Pancreas (tissue), 10 donors: ENCODE measurements around the gene GSAP. TPM values are rescaled to one million over a fixed set of nuclear protein-coding genes. Genes with fewer than 3 reads are reported as not detected.
A peak's percentile ranks its signal among the peaks of the same experiment; 100 is the strongest.

Experiments used
- ATAC-seq, 4 donors: fragments of 200-7000 bp; cut with Tn5 transposase; one replicate each; pipeline versions ENCODE4 v1.8.0 to v1.9.1; 2020; ENCODE audit warnings: mild to moderate bottlenecking in 4 of 4, moderate library complexity in 4 of 4
- DNase-seq, 6 donors: peaks; one replicate each; pipeline ENCODE4 v3.0.0-alpha.2; 2020
- FAIRE-seq: peaks from 2 replicates; lab custom pipeline; 2012; peaks lifted over from hg19 to GRCh38; lab: Jason Lieb, UNC
- H3K27ac ChIP-seq, 4 donors: fragments of 200-600 bp; sonication (generic); 1 replicate in 3 of 4; 2 replicates in 1 of 4; pipeline versions ENCODE4 v1.5.0 to v1.8.0; 2020
- H3K27me3 ChIP-seq, 4 donors: fragments of 200-600 bp; one replicate each; pipeline ENCODE4 v1.8.0; 2021
- H3K36me3 ChIP-seq, 3 donors: fragments of 200-600 bp; sonication (generic) in 1 of 3; one replicate each; pipeline versions ENCODE4 v1.5.0 to v1.8.0; 2020 to 2021
- H3K4me1 ChIP-seq, 3 donors: fragments of 200-600 bp; one replicate each; pipeline ENCODE4 v1.8.0; 2021
- H3K4me3 ChIP-seq, 4 donors: fragments of 200-600 bp; sonication (generic) in 2 of 4; one replicate each; pipeline versions ENCODE4 v1.5.0 to v1.8.0; 2020 to 2021
- H3K9me3 ChIP-seq, 4 donors: fragments of 200-600 bp; one replicate each; pipeline ENCODE4 v1.8.0; 2021
- WGBS, 2 donors: extraction: QIAGEN DNeasy Blood & Tissue Kit; methylation state at CpG; one replicate each; pipeline ENCODE4 v1.1.7; 2013; 5-methylcytosine and 5-hydroxymethylcytosine counted together
- intact Hi-C, 3 donors: fragments of 100-400 bp; cut with DNase I; formaldehyde crosslinking; loops; one replicate each; pipeline versions ENCODE4 v1.11.1 to v1.14.2; 2022
- polyA plus RNA-seq, 2 donors: library from polyadenylated mRNA; stranded (reverse); fragments of 200-250 nt; gene quantifications; one replicate each; pipeline ENCODE4 v1.2.3, GENCODE V29; 2013
- total RNA-seq, 6 donors: library from RNA; stranded (reverse); fragmentation: NEBNext Ultra II Directional in 4 of 6; extraction: Animal tissue kit (Norgen Biotek cat#: 25700) in 4 of 6; gene quantifications; one replicate each; pipeline versions ENCODE4 v1.2.1 to v1.2.4, GENCODE V29; 2021 to 2023
- TF ChIP-seq, protein P1 (sequence below), 4 donors: fragments of 200-600 bp; sonication (generic) in 3 of 4; IDR thresholded peaks; one replicate each; pipeline versions ENCODE4 v1.5.0 to v1.8.0; 2021; ENCODE audit warnings: antibody characterized with exemption in 4 of 4
- donor health status: healthy with polysubstance abuse.
- donor health status: DM: no; HTN: no; CAD: no; lungs with moderate emphysema.
- donor health status: DM: no; HTN: no; CAD: no.
- donor health status: control.
- donor health status: control.
- donor health status: Bipolar disorder and iron deficiency.
- donor health status: DM: yes; HTN: yes; CAD: no.
- donor health status: DM: no; HTN: no; CAD: no.
- donor health status: DM: no; HTN: no; CAD: no.
- donor health status: DM: yes; HTN: yes; CAD: no.

GSAP gene
- total and polyA plus RNA-seq, 8 donors, result 5.3 to 22.7 (median 8.7) TPM

- ATAC-seq, result no peak
- no peak for FAIRE-seq
These were observed 22.9 kb downstream of the GSAP start for GRCh38 chr7:77393261-77393660.

GRCh38 chr7:77391230-77391629 lies 24.9 kb downstream of the GSAP start:
- H3K27ac ChIP-seq, result no peak overlapping the region
- no peak for FAIRE-seq

More at GRCh38 chr7:77393261-77393660, 22.9 kb downstream of the GSAP start:
- intact Hi-C loops, result no loop called here
- DNase-seq, result no peak
- Histone ChIP-seq H3K27me3 (no peaks in the 10 kb centered on the region), H3K4me1 (no peaks in the 10 kb centered on the region), H3K27ac (no peak overlapping the region), H3K36me3 (no peaks in the 10 kb centered on the region), H3K4me3 (no peak overlapping the region), H3K9me3 (no peaks in the 10 kb centered on the region)
- TF ChIP-seq, protein P1, sequence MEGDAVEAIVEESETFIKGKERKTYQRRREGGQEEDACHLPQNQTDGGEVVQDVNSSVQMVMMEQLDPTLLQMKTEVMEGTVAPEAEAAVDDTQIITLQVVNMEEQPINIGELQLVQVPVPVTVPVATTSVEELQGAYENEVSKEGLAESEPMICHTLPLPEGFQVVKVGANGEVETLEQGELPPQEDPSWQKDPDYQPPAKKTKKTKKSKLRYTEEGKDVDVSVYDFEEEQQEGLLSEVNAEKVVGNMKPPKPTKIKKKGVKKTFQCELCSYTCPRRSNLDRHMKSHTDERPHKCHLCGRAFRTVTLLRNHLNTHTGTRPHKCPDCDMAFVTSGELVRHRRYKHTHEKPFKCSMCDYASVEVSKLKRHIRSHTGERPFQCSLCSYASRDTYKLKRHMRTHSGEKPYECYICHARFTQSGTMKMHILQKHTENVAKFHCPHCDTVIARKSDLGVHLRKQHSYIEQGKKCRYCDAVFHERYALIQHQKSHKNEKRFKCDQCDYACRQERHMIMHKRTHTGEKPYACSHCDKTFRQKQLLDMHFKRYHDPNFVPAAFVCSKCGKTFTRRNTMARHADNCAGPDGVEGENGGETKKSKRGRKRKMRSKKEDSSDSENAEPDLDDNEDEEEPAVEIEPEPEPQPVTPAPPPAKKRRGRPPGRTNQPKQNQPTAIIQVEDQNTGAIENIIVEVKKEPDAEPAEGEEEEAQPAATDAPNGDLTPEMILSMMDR (IDR thresholded peaks at IDR 0.05), result no peak
- 91 to 92% methylated on average over 5 of the region's 5 CpGs for WGBS, 2 donors

DNA sequence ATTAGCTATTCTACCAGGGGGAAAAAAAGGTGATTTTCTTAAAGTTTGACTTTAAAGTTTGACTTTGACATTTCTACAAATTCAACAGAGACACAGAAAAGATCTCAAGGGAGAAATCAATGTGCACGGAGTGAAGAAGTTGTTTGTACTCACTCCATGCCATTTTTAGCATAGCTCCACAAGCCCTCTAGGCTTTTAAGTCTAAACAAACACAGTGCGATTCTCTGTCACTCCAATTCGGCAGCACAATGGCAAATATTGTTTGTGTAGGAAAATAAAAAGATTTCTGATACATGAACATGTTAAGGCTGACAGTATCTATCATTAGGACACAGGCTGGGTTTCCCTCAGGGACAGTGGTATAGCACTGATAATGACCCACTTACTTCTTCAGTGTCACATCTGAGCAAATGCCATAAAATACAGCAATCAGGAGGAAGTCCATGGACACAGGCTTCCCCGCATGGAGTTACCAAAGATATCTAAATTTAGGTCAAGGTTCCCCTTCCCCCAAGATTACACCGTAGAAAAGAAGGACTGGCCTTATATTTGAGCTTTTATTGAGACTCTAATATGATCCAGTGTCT lies 28.0 kb downstream of the GSAP start:
- WGBS, 2 donors, result 55 to 59% methylated on average over 5 of the region's 5 CpGs
- intact Hi-C loops, result no loop called here
- no peak for DNase-seq
- Histone ChIP-seq H3K36me3 (peaks cover 0 to 11% (median 0%) of the 10 kb centered on the region in 3 donors), H3K4me3 (no peak overlapping the region), H3K9me3 (no peaks in the 10 kb centered on the region), H3K4me1 (no peaks in the 10 kb centered on the region), H3K27ac (no peak overlapping the region), H3K27me3 (no peaks in the 10 kb centered on the region)
- FAIRE-seq, result no peak
- TF ChIP-seq, protein P1 (IDR thresholded peaks at IDR 0.05), result no peak
- no peak for ATAC-seq

More at GRCh38 chr7:77391230-77391629, 24.9 kb downstream of the GSAP start:
- TF ChIP-seq, protein P1 (IDR thresholded peaks at IDR 0.05), result no peak
- Histone ChIP-seq H3K4me3 (no peak overlapping the region), H3K4me1 (no peaks in the 10 kb centered on the region), H3K36me3 (peaks cover 0 to 10% (median 0%) of the 10 kb centered on the region in 3 donors), H3K9me3 (no peaks in the 10 kb centered on the region), H3K27me3 (no peaks in the 10 kb centered on the region)
- WGBS, 2 donors, result 82 to 91% methylated on average over 2 of the region's 2 CpGs
- DNase-seq, result no peak
- peak in 2 of 4 donors; percentile 12 to 42 for ATAC-seq
- intact Hi-C loops, result no loop called here

- no peaks in the 10 kb centered on the region for H3K27me3 ChIP-seq
- intact Hi-C loops, result no loop called here
- DNase-seq (no peak), ATAC-seq (no peak), FAIRE-seq (peak; percentile 53)
- TF ChIP-seq, protein P1 (IDR thresholded peaks at IDR 0.05), result no peak
- no peak overlapping the region for H3K27ac ChIP-seq
- 90 to 91% methylated on average over 7 of the region's 7 CpGs for WGBS, 2 donors
- H3K9me3 ChIP-seq, result no peaks in the 10 kb centered on the region
- H3K4me1 ChIP-seq, result no peaks in the 10 kb centered on the region
- no peak overlapping the region for H3K4me3 ChIP-seq
- H3K36me3 ChIP-seq, result peaks cover 0 to 11% (median 0%) of the 10 kb centered on the region in 3 donors
These were observed 29.9 kb downstream of the GSAP start for GRCh38 chr7:77386165-77386822.

DNA sequence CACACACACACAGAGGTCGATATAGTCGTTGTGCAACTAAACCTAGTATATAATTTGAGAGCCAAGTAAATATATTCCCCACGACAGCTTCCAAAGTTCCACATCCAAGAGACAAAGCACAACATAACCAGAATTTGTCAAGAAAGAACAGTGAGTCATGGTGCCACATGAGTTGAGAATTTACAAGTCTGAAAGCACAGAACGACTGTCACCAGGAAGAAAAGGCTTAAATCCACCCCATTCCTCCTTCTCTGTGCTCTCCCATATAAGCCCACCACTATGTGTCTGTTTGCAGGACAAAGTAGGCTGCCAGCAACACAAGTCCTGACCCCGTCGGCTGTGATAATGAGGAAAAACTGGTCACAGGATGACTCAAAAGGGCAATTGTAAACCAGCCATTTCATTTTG lies 32.8 kb downstream of the GSAP start:
- ATAC-seq (no peak), DNase-seq (no peak), FAIRE-seq (no peak)
- Histone ChIP-seq H3K27me3 (no peaks in the 10 kb centered on the region), H3K4me1 (no peaks in the 10 kb centered on the region), H3K36me3 (peaks cover 0 to 11% (median 0%) of the 10 kb centered on the region in 3 donors), H3K27ac (no peak overlapping the region), H3K4me3 (no peak overlapping the region), H3K9me3 (no peaks in the 10 kb centered on the region)
- 78 to 90% methylated on average over 6 of the region's 6 CpGs for WGBS, 2 donors
- intact Hi-C loops, result no loop called here
- TF ChIP-seq, protein P1 (IDR thresholded peaks at IDR 0.05), result no peak
